H1 (cell line): ENCODE measurements around the gene LTC4S. TPM values are rescaled to one million over a fixed set of nuclear protein-coding genes. Genes with fewer than 3 reads are reported as not detected.

Source experiments
- polyA plus RNA-seq, 7 experiments: library from polyadenylated mRNA; depleted of rRNA in 3 of 7; stranded (reverse) in 5 of 7; unstranded in 2 of 7; fragments of >200 nt in 5 of 7; fragments of 200-250 nt in 2 of 7; gene quantifications; 1 replicate in 5 of 7; 2 replicates in 1 of 7; 4 replicates in 1 of 7; pipeline versions ENCODE4 v1.2.1 to v1.2.3, GENCODE V29; 2011 to 2013; ENCODE audit warnings: missing spikeins in 2 of 7, mixed read lengths in 2 of 7
- total RNA-seq: library from RNA; stranded (reverse); fragmentation: NEBNext Ultra II Directional; extraction: Animal tissue kit (Norgen Biotek cat#: 25700); gene quantifications from 2 replicates; pipeline ENCODE4 v1.2.1, GENCODE V29; 2021
- TF ChIP-seq, protein P1 (sequence below): fragments of 300-600 bp; sonication (generic); IDR thresholded peaks from 2 replicates; pipeline ENCODE4 v1.7.1; 2012; ENCODE audit warnings: low read length, moderate library complexity, mild to moderate bottlenecking, inconsistent platforms; ENCODE audit not compliant: insufficient replicate concordance

Gene LTC4S
- total and polyA plus RNA-seq, 2 of the 8 experiments (the other 6 are each of a cell fraction or from before 2014, with no cell fraction given), result 2.2 to 3.7 TPM

GRCh38 chr5:179798144-179798770 is 4.5 kb downstream of the LTC4S start (continued):
- TF ChIP-seq, protein P1, sequence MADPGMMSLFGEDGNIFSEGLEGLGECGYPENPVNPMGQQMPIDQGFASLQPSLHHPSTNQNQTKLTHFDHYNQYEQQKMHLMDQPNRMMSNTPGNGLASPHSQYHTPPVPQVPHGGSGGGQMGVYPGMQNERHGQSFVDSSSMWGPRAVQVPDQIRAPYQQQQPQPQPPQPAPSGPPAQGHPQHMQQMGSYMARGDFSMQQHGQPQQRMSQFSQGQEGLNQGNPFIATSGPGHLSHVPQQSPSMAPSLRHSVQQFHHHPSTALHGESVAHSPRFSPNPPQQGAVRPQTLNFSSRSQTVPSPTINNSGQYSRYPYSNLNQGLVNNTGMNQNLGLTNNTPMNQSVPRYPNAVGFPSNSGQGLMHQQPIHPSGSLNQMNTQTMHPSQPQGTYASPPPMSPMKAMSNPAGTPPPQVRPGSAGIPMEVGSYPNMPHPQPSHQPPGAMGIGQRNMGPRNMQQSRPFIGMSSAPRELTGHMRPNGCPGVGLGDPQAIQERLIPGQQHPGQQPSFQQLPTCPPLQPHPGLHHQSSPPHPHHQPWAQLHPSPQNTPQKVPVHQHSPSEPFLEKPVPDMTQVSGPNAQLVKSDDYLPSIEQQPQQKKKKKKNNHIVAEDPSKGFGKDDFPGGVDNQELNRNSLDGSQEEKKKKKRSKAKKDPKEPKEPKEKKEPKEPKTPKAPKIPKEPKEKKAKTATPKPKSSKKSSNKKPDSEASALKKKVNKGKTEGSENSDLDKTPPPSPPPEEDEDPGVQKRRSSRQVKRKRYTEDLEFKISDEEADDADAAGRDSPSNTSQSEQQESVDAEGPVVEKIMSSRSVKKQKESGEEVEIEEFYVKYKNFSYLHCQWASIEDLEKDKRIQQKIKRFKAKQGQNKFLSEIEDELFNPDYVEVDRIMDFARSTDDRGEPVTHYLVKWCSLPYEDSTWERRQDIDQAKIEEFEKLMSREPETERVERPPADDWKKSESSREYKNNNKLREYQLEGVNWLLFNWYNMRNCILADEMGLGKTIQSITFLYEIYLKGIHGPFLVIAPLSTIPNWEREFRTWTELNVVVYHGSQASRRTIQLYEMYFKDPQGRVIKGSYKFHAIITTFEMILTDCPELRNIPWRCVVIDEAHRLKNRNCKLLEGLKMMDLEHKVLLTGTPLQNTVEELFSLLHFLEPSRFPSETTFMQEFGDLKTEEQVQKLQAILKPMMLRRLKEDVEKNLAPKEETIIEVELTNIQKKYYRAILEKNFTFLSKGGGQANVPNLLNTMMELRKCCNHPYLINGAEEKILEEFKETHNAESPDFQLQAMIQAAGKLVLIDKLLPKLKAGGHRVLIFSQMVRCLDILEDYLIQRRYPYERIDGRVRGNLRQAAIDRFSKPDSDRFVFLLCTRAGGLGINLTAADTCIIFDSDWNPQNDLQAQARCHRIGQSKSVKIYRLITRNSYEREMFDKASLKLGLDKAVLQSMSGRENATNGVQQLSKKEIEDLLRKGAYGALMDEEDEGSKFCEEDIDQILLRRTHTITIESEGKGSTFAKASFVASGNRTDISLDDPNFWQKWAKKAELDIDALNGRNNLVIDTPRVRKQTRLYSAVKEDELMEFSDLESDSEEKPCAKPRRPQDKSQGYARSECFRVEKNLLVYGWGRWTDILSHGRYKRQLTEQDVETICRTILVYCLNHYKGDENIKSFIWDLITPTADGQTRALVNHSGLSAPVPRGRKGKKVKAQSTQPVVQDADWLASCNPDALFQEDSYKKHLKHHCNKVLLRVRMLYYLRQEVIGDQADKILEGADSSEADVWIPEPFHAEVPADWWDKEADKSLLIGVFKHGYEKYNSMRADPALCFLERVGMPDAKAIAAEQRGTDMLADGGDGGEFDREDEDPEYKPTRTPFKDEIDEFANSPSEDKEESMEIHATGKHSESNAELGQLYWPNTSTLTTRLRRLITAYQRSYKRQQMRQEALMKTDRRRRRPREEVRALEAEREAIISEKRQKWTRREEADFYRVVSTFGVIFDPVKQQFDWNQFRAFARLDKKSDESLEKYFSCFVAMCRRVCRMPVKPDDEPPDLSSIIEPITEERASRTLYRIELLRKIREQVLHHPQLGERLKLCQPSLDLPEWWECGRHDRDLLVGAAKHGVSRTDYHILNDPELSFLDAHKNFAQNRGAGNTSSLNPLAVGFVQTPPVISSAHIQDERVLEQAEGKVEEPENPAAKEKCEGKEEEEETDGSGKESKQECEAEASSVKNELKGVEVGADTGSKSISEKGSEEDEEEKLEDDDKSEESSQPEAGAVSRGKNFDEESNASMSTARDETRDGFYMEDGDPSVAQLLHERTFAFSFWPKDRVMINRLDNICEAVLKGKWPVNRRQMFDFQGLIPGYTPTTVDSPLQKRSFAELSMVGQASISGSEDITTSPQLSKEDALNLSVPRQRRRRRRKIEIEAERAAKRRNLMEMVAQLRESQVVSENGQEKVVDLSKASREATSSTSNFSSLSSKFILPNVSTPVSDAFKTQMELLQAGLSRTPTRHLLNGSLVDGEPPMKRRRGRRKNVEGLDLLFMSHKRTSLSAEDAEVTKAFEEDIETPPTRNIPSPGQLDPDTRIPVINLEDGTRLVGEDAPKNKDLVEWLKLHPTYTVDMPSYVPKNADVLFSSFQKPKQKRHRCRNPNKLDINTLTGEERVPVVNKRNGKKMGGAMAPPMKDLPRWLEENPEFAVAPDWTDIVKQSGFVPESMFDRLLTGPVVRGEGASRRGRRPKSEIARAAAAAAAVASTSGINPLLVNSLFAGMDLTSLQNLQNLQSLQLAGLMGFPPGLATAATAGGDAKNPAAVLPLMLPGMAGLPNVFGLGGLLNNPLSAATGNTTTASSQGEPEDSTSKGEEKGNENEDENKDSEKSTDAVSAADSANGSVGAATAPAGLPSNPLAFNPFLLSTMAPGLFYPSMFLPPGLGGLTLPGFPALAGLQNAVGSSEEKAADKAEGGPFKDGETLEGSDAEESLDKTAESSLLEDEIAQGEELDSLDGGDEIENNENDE, result no peak
